Measurements from ENCODE around the gene MRC2.

MRC2 gene

DNA sequence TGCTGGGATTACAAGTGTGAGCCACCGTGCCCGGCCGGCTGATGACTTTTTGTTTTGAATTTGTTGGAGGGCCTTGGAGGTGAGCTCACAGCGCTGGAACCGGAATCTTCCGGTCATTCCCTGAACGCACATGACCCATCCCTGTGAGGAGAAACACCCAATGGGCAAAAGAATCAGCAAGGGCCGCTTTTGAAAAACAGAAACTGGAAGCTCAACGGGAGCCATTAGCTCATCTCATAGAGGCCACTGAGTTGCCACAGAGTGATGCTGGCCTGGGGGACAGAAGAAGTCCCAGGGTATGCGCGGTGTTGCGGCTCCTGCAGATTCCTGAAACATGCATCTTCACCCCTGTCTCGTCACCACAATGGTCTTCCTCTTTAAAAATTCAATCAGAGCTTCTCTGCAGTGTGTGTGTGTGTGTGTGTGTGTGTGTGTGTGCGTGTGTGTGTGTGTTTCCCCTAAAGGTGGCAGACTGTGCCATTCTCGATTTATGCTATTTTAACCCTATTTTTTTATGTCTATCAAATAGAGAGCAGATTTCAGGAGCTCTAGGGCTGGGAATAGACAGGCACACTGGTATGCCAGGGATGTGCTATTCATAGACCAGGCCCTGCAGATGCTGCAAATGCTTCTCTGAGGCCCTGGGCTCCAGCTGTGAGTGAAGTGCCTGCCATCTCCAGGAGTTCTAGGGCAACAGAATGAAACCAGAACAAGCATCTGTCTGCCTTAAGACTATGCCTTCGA lies 112.3 kb downstream of the MRC2 start:
- H3K27me3 Mint-ChIP-seq (ENCODE audit: low read depth, poor library complexity): peaks cover 4% of the 10 kb centered on the region
- no peaks in the 10 kb centered on the region for H3K36me3 Mint-ChIP-seq (ENCODE audit: low read depth)
- peaks cover 31% of the 10 kb centered on the region for H3K4me1 Mint-ChIP-seq
- H3K4me3 Mint-ChIP-seq: no peak overlapping the region
- DNase-seq: no peak
- H3K27ac Mint-ChIP-seq: no peak overlapping the region
- TF ChIP-seq, protein P1, sequence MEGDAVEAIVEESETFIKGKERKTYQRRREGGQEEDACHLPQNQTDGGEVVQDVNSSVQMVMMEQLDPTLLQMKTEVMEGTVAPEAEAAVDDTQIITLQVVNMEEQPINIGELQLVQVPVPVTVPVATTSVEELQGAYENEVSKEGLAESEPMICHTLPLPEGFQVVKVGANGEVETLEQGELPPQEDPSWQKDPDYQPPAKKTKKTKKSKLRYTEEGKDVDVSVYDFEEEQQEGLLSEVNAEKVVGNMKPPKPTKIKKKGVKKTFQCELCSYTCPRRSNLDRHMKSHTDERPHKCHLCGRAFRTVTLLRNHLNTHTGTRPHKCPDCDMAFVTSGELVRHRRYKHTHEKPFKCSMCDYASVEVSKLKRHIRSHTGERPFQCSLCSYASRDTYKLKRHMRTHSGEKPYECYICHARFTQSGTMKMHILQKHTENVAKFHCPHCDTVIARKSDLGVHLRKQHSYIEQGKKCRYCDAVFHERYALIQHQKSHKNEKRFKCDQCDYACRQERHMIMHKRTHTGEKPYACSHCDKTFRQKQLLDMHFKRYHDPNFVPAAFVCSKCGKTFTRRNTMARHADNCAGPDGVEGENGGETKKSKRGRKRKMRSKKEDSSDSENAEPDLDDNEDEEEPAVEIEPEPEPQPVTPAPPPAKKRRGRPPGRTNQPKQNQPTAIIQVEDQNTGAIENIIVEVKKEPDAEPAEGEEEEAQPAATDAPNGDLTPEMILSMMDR (IDR thresholded peaks at IDR 0.05): no peak
- H3K9me3 Mint-ChIP-seq: no peaks in the 10 kb centered on the region

DNA sequence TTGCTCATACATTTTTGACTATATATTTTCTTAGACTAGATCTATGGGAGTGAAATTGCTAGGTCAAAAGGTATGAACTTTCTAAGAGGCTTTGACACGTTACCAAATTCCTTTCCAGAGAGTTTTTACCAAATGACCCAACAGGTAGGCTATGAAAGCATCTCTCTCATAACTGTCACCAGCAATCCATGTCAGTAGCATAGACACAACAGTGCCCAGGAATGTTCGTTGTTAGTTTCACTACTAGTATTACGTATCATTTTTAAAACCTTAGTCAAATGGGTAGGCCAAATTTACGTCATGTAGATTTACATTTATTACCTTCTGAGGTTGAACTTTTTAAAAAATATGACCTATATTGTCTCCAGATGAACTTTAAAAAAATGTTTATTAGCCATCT lies 113.8 kb downstream of the MRC2 start:
- Mint-ChIP-seq H3K4me3 (no peak overlapping the region), H3K4me1 (peaks cover 27% of the 10 kb centered on the region), H3K36me3 (ENCODE audit: low read depth) (no peaks in the 10 kb centered on the region), H3K27ac (no peak overlapping the region), H3K9me3 (no peaks in the 10 kb centered on the region), H3K27me3 (ENCODE audit: low read depth, poor library complexity) (peaks cover 6% of the 10 kb centered on the region)
- DNase-seq: no peak
- TF ChIP-seq, protein P1 (IDR thresholded peaks at IDR 0.05): no peak

All from nephron progenitor cell (in vitro differentiated cells).